Small intestine (tissue), 7 donors: ENCODE data around the gene N4BP2L2. TPM values are rescaled to one million over a fixed set of nuclear protein-coding genes. Genes with fewer than 3 reads are reported as not detected.
A peak's percentile ranks its signal among the peaks of the same experiment; 100 is the strongest.

ENCODE experiments used
- DNase-seq, 2 donors: peaks; one replicate each; pipeline versions ENCODE4 v3.0.0 to v3.0.0-alpha.2; 2013
- FAIRE-seq: peaks from 2 replicates; lab custom pipeline; 2012; peaks lifted over from hg19 to GRCh38; lab: Jason Lieb, UNC
- H3K27ac ChIP-seq, 3 donors: one replicate each; pipeline ENCODE4 v1.5.1; 2013; ENCODE audit warnings: low read length in 2 of 3, mild to moderate bottlenecking in 2 of 3, control low read depth in 1 of 3, inconsistent platforms in 1 of 3, low read depth in 1 of 3, moderate library complexity in 1 of 3
- H3K27me3 ChIP-seq, 3 donors: one replicate each; pipeline ENCODE4 v1.6.1; 2013; ENCODE audit warnings: low read length in 3 of 3, inconsistent platforms in 1 of 3; ENCODE audit not compliant: control insufficient read depth in 3 of 3, insufficient read depth in 3 of 3
- H3K36me3 ChIP-seq, 3 donors: one replicate each; pipeline ENCODE4 v1.6.1; 2013; ENCODE audit warnings: low read length in 3 of 3, inconsistent platforms in 1 of 3, low read depth in 1 of 3, mild to moderate bottlenecking in 1 of 3, moderate library complexity in 1 of 3; ENCODE audit not compliant: control insufficient read depth in 3 of 3, insufficient read depth in 2 of 3
- H3K4me1 ChIP-seq, 3 donors: one replicate each; pipeline ENCODE4 v1.6.1; 2013; ENCODE audit warnings: low read length in 2 of 3, inconsistent platforms in 1 of 3, low read depth in 1 of 3, mild to moderate bottlenecking in 1 of 3, moderate library complexity in 1 of 3; ENCODE audit not compliant: control insufficient read depth in 3 of 3, insufficient read depth in 2 of 3
- H3K4me3 ChIP-seq, 3 donors: one replicate each; pipeline ENCODE4 v1.5.1; 2013; ENCODE audit warnings: low read length in 3 of 3, control low read depth in 1 of 3, inconsistent platforms in 1 of 3, low read depth in 1 of 3, mild to moderate bottlenecking in 1 of 3, moderate library complexity in 1 of 3
- H3K9me3 ChIP-seq, 2 donors: one replicate each; pipeline ENCODE4 v1.6.1; 2013; ENCODE audit warnings: low read depth in 1 of 2, low read length in 1 of 2; ENCODE audit not compliant: control insufficient read depth in 2 of 2, insufficient read depth in 1 of 2
- WGBS, 3 donors: extraction: QIAGEN DNeasy Blood & Tissue Kit; methylation state at CpG; one replicate each; pipeline ENCODE4 v1.1.7; 2013; 5-methylcytosine and 5-hydroxymethylcytosine counted together
- polyA plus RNA-seq, 4 donors: library from polyadenylated mRNA; stranded (reverse) in 3 of 4; unstranded in 1 of 4; fragments of 200-250 nt in 3 of 4; fragments of 120-200 nt in 1 of 4; gene quantifications; one replicate each; pipeline versions ENCODE4 v1.2.1 to v1.2.3, GENCODE V29; 2013
- donor health status: healthy with polysubstance abuse.
- donor health status: control.
- donor health status: control.
- donor health status: Bipolar disorder and iron deficiency.
- donor health status: healthy.

N4BP2L2 gene
- polyA plus RNA-seq, 4 donors, result 31.9 to 168 (median 39.8) TPM

DNA sequence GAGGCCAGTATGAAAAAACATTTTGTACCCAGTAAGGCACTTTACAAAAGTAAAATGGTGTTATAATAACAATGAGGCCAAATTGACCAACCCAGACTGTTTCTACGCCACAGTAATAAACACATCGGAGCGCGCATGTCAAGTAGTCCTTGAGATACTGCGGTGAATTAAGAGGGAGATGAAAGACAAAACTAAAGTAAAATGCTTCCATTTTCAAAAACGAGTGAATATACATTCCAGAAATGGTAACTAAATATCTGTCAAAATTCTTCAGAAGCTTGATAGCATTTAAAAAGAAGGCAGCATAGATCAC lies 129.6 kb downstream of the N4BP2L2 start:
- Histone ChIP-seq H3K9me3 (no peaks in the 10 kb centered on the region), H3K36me3 (peaks cover 0 to 3% (median 3%) of the 10 kb centered on the region in 3 donors), H3K27me3 (no peaks in the 10 kb centered on the region), H3K4me3 (no peak overlapping the region), H3K4me1 (peaks cover 0 to 3% (median 3%) of the 10 kb centered on the region in 3 donors), H3K27ac (no peak overlapping the region)
- DNase-seq, result no peak
- 84 to 97% (median 97%) methylated on average over 6 of the region's 6 CpGs for WGBS, 3 donors
- FAIRE-seq, result no peak

DNA sequence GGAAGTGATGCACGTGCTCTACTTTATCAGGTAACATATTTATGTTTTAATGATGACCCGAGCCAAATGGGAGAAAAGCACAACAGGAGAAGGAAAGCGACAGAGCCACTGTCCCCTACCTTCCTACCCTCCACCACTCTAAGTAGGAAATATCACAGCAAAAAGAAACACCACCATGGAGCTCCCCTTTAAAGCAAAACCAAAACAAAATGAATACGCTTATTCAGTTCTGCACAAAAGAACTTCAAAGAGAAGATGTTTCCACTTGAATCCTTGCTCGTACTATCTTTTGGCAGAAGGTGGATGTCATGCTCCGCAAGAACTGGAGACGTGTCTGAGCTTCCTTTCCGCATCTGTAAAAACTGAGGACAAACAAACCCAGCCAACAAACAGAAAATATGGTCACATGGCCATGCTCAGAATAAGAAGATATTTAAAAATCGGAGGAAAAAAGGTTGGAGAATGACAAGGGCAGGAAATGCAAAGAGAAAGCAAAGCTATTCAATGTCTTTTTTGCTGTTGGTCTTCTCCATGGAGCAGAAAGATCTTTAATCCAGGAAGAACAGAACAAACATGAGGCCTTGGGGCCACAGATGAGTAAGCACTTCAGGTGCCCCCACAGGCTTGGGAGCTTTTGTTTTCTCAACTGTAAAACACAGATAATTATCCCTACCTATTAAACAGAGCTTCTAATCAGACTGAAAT lies 130.1 kb downstream of the N4BP2L2 start:
- no peak overlapping the region for H3K27ac ChIP-seq
- H3K9me3 ChIP-seq, result no peaks in the 10 kb centered on the region
- peaks cover 0 to 3% (median 3%) of the 10 kb centered on the region in 3 donors for H3K36me3 ChIP-seq
- 86 to 89% (median 88%) methylated on average over 9 of the region's 9 CpGs for WGBS, 3 donors
- no peak overlapping the region for H3K4me3 ChIP-seq
- no peak for FAIRE-seq
- no peaks in the 10 kb centered on the region for H3K27me3 ChIP-seq
- no peak for DNase-seq
- H3K4me1 ChIP-seq, result peaks cover 0 to 3% (median 3%) of the 10 kb centered on the region in 3 donors

DNA sequence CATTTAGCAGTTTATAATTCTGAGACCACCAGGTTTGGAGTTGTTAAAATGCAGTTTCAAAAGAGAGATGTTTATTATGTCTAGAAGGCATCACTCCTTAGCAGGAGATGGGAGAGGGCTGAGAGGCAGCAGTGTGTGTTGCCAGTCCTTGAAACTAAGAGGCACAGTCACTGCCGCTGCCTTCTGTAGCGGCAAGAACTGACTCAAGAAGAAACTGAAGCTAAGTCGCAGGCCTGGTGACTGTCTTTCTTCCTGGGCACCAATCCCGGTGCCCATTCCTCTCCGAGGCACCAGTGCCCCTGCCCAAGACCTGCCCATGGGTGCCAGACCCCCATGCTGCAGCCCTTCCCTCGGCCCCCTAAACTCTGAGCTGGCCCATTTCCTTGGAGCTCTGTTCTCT lies 130.7 kb downstream of the N4BP2L2 start:
- FAIRE-seq (no peak), DNase-seq (no peak)
- WGBS, 3 donors, result 83 to 100% (median 88%) methylated on average over 6 of the region's 6 CpGs
- Histone ChIP-seq H3K9me3 (no peaks in the 10 kb centered on the region), H3K4me1 (peaks cover 0 to 3% (median 3%) of the 10 kb centered on the region in 3 donors), H3K27me3 (no peaks in the 10 kb centered on the region), H3K36me3 (peaks cover 0 to 7% (median 3%) of the 10 kb centered on the region in 3 donors), H3K27ac (no peak overlapping the region), H3K4me3 (no peak overlapping the region)

DNA sequence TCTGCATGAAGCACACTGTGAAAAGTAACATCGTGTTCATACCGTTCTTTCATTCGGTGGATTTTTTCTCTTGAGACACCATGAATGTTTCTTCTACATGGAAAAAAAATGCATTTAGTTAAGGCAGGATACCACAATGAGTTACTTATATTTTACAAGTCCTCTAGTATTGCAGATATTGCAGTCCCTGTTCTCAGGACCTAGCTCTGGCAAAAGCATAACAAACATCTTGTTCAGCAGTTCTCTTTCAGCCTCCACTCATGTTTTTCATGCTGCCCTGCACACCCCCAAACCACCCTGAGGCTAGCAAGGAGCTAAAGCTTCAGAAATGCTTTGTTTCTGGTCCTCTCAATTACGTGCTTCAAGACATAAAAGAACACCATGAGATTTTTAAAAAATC lies 135.5 kb downstream of the N4BP2L2 start:
- DNase-seq (no peak), FAIRE-seq (no peak)
- WGBS, 3 donors, result 94 to 99% (median 98%) methylated on average over 4 of the region's 4 CpGs
- Histone ChIP-seq H3K4me1 (no peaks in the 10 kb centered on the region), H3K36me3 (peaks cover 0 to 11% (median 3%) of the 10 kb centered on the region in 3 donors), H3K9me3 (no peaks in the 10 kb centered on the region), H3K27me3 (no peaks in the 10 kb centered on the region), H3K4me3 (no peak overlapping the region), H3K27ac (no peak overlapping the region)

DNA sequence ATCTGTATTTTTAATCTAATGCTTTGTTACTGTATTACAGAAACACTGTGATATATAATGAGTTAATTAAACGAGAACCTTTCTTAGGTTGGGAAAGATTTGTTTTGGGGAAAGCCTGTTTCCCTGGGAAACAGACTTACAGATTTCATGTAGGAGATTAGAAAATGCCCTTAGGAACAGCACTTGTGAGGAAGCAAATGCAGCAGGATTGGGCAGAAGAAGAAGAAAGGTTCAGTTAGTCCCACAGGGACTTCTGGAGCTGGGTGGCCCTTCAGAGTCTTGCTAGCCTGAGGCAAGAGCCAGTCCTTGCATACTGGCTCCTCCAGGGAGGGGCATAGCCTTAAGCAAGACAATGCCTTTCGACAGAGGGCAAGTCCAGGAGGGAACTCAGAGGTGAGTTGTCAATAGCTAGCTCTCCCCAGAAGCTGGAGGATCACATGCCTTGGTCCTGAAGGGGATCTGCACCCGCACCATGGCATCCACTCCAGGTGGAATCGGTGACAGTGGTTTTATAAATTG lies 147.4 kb downstream of the N4BP2L2 start:
- WGBS, 3 donors, result 77 to 80% (median 79%) methylated on average over 4 of the region's 4 CpGs
- DNase-seq (no peak), FAIRE-seq (no peak)
- H3K27me3 ChIP-seq, result no peaks in the 10 kb centered on the region
- H3K9me3 ChIP-seq, result no peaks in the 10 kb centered on the region
- no peaks in the 10 kb centered on the region for H3K4me1 ChIP-seq
- no peak overlapping the region for H3K4me3 ChIP-seq
- no peaks in the 10 kb centered on the region for H3K36me3 ChIP-seq
- no peak overlapping the region for H3K27ac ChIP-seq

DNA sequence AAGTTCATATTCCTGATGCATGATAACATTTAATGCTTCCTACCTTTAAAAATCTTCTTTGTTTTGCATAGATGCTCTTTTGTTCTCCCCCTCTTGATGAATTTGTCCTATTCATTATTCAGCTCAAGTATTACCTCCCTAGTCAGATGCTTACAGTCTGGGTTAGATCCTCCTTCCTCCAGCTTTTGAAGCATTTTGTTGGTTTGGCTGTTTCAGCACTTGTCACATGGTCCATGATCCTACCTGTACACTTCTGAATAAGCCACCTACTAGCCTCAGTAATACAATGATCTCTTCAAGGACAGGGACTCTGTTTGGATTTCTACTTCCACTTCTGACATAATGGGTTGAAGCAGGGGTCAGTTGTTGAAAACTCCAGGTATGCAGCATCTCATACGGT lies 148.1 kb downstream of the N4BP2L2 start:
- WGBS, 3 donors, result 74 to 91% (median 90%) methylated on average over 1 of the region's 1 CpG

DNA sequence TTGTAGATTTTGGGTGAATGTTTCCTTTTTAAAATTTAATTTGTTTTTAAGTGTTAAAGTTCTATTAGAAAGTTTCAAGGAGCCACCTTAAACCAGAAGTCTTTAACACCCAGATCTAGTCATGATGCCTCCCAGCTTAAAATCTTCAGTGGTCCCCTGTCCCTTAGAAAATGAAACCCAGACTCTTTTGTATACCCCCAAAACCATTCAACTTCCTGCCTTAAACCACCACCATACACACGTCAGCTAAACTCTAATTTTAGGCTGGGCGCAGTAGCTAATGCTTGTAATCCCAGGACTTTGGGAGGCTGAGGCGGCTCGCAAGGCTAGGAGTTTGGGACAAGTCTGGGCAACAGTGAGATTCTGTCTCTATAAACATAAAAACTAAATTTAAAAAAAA lies 148.5 kb downstream of the N4BP2L2 start:
- peak overlapping the region in 1 of 3 donors; percentile 0 for H3K27ac ChIP-seq
- DNase-seq (peak in 1 of 2 donors; percentile 25), FAIRE-seq (no peak)
- WGBS, 3 donors, result 66 to 76% (median 68%) methylated on average over 4 of the region's 4 CpGs
- no peaks in the 10 kb centered on the region for H3K9me3 ChIP-seq
- H3K36me3 ChIP-seq, result no peaks in the 10 kb centered on the region
- no peak overlapping the region for H3K4me3 ChIP-seq
- H3K27me3 ChIP-seq, result no peaks in the 10 kb centered on the region
- no peaks in the 10 kb centered on the region for H3K4me1 ChIP-seq

More for the DNA sequence above, 148.1 kb downstream of the N4BP2L2 start:
- DNase-seq, result no peak
- H3K36me3 ChIP-seq, result no peaks in the 10 kb centered on the region
- no peaks in the 10 kb centered on the region for H3K4me1 ChIP-seq
- no peak overlapping the region for H3K4me3 ChIP-seq
- no peak overlapping the region for H3K27ac ChIP-seq
- no peak for FAIRE-seq
- no peaks in the 10 kb centered on the region for H3K27me3 ChIP-seq
- H3K9me3 ChIP-seq, result no peaks in the 10 kb centered on the region

DNA sequence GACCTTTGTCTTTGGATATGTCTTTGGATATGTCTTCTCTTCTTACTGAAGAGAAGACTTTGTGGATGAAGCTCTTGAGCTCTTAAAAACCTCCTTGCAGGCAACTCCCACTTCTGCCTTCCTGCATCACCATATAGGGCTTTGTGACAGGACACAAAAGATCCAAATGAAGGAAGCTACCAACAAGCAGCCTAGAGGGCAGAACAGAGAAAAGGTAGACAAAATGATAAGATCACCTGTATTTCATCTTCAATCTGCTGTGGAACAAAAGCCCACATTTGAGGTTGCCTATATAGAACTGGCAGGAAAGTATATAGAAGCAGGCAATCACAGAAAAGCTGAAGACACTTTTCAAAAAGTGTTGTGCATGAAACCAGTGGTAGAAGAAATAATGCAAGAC lies 153.2 kb downstream of the N4BP2L2 start:
- Histone ChIP-seq H3K27me3 (no peaks in the 10 kb centered on the region), H3K27ac (no peak overlapping the region), H3K4me3 (no peak overlapping the region), H3K36me3 (no peaks in the 10 kb centered on the region), H3K4me1 (no peaks in the 10 kb centered on the region), H3K9me3 (no peaks in the 10 kb centered on the region)
- FAIRE-seq (no peak), DNase-seq (no peak)

DNA sequence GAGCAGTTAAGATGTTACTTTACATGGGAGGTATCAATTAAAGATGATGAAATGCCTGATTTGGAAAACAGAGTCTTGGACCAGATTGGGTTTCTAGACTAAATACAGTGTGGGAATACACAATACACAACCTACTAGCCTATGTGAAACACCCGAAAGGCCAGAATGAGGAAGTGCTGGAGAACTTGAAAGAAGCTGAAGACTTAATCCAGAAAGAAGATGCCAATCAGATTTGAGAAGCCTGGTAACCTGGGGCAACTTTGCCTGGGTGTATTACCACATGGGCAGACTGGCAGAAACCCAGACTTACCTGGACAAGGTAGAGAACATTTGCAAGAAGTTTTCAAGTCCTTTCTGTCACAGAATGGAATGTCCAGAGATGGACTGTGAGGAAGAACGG lies 153.9 kb downstream of the N4BP2L2 start:
- no peak for DNase-seq
- H3K27ac ChIP-seq, result no peak overlapping the region
- no peaks in the 10 kb centered on the region for H3K27me3 ChIP-seq
- H3K9me3 ChIP-seq, result no peaks in the 10 kb centered on the region
- H3K4me3 ChIP-seq, result no peak overlapping the region
- no peak for FAIRE-seq
- 86 to 91% (median 88%) methylated on average over 2 of the region's 2 CpGs for WGBS, 3 donors
- H3K36me3 ChIP-seq, result no peaks in the 10 kb centered on the region
- H3K4me1 ChIP-seq, result no peaks in the 10 kb centered on the region
